Measurements from ENCODE around the gene TSPAN18. TPM values are rescaled to one million over a fixed set of nuclear protein-coding genes. Genes with fewer than 3 reads are reported as not detected.

The TSPAN18 gene
- total RNA-seq, 1 donor from 2014 or later = 31.5 TPM

- peak in 1 of 2 donors; percentile 23 for DNase-seq (ENCODE audit: low read depth in 2 of 2)
Observed at GRCh38 chr11:44913502-44913901, 186.7 kb downstream of the TSPAN18 start.

DNA sequence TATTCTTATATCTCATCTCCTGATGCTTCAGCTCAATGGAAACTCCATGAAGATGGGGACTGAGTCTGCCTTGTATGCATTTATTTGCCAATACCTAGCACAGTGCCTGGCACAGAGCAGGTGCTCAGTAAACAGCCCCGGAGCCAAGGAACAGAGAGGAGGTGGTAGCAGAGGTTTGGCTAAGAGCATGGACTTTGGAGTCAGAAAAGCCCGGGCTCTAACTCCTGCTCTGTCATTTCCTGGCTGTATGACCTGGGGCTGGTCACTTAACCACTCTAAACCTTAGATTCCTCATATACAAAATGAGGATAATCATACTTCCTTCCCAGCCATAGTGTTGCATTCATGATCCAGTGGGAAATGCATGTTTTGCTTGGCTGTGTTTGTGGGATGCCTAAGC is 187.3 kb downstream of the TSPAN18 start:
- DNase-seq (ENCODE audit: low read depth in 2 of 2) = peak in 1 of 2 donors; percentile 17

- DNase-seq (ENCODE audit: low read depth in 2 of 2) = no peak
Observed at GRCh38 chr11:44915004-44915403, 188.2 kb downstream of the TSPAN18 start.

GRCh38 chr11:44915621-44916020 is 188.9 kb downstream of the TSPAN18 start:
- peak in 1 of 2 donors; percentile 13 for DNase-seq (ENCODE audit: low read depth in 2 of 2)

DNA sequence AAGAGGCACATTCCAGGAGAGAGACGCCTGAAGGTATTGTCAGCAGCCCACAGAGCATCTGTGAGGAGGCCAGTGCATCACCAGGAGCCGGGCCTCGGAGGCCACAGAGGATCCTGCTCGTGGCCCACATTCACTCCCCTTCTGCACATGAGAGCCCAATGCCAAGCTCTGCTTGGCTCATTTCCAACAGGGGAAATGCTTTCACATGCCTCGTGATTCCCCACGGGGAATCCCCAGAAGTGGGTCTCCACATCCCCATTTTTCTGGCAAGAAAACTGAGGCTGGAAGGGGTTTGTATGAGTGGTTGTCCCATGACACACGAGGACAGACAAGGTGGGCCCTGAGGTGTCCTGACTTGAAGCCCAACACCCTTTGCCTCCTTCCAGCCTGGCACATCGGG is 189.6 kb downstream of the TSPAN18 start:
- peak in 1 of 2 donors; percentile 65 for DNase-seq (ENCODE audit: low read depth in 2 of 2)

DNA sequence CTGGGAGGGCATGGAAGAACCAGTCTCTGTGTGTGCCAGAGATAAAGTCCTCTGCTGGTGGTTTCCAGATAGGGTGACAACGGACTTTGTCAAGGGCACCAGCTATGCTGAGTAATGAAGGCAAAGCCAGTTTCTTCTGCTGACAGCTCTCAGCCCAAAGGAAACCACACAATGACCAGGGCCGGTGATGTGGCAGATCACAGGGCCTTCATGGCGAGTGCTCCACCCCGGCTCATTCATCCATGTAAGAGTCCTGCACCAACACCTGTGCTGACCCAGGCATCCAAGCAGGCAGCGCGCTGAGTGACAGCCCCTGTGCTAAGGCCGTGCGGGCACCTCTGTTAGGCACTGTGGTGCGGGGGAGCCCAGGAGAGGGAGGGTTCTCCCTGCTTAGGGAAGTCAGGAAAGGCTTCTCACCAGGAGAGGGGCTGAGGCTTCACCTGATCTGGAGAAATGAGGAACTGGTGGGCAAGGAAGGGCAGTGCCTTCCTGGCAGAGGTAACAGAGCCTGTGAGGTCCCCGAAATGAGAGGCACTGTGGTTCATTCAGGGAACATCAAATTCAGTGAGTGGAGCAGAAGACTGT is 190.1 kb downstream of the TSPAN18 start:
- no peak for DNase-seq (ENCODE audit: low read depth in 2 of 2)

- DNase-seq (ENCODE audit: low read depth in 2 of 2) = no peak
Observed at GRCh38 chr11:44917741-44918140, 191.0 kb downstream of the TSPAN18 start.

GRCh38 chr11:44920451-44920850 is 193.7 kb downstream of the TSPAN18 start:
- no peak for DNase-seq (ENCODE audit: low read depth in 2 of 2)

GRCh38 chr11:44923115-44923514 is 196.4 kb downstream of the TSPAN18 start:
- no peak for DNase-seq (ENCODE audit: low read depth in 2 of 2)

DNA sequence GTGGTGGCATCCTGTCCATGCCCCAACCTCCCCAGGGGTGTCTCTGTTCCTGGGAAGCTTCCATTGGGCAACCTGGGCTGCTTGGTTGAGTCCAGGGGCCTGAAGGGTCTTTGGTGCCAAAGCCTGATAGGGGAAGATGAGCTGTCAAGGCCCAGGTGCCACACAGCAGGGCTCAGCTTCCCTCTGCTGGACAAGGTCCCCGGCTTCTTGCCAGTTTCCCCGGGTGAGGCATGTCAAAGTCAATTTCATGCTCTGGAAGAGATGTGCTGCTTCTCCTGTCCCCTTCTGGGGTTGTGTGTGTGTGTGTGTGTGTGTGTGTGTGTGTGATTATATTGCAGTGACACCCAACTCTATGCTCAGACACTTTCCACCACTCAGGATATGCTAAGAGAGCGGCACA is 197.0 kb downstream of the TSPAN18 start:
- no peak for DNase-seq (ENCODE audit: low read depth in 2 of 2)

- DNase-seq (ENCODE audit: low read depth in 2 of 2) = no peak
Observed at GRCh38 chr11:44926036-44926435, 199.3 kb downstream of the TSPAN18 start.

DNA sequence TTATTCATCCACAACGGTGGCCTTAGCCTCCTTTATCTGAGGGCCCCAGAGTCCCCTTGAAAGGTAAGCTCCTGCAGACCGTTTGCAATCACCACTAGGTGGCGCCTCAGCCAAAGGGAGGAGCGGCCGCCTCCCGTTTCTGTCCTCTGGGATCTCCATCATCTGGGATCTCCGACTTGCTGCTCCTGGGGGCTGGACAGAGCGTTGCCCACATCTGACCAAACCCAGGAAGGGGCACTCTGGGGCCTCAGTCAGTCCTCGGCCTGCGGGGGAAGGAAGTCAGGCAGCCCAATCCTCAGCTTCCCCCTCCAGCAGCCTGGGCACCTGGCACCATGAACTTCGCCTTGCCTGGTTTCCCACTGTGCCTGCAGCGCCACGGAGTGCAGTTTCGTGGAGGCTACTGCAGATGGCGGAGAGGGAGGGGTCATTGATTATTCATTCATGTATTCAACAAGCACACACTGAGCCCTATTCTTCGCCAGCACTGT is 200.5 kb downstream of the TSPAN18 start:
- peak; percentile 74 to 77 for DNase-seq (ENCODE audit: low read depth in 2 of 2)

- DNase-seq (ENCODE audit: low read depth in 2 of 2) = no peak
Observed at GRCh38 chr11:44928144-44928543, 201.4 kb downstream of the TSPAN18 start.

DNA sequence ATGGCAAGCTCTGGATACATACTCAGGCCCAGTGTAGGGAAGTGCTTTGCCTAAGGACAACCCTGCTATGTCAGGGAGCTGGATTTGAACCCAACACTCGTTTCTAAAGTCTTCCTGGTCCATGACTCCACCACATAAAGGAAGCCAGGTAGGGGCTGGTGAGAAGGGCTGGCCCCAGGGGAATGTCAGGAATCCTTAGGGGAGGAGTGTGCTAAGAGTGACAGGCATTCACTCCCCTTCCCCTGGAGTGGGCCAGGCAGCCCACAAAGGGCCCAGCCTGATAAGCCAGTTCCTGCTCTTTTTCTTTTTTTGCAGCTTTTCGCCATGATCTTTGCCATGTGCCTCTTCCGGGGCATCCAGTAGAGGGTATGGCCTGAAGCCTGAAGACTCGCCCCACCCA is 202.1 kb downstream of the TSPAN18 start:
- DNase-seq (ENCODE audit: low read depth in 2 of 2) = no peak

GRCh38 chr11:44930588-44931302 is 204.0 kb downstream of the TSPAN18 start:
- DNase-seq (ENCODE audit: low read depth in 2 of 2) = no peak

- no peak for DNase-seq (ENCODE audit: low read depth in 2 of 2)
Observed at GRCh38 chr11:44931466-44931865, 204.7 kb downstream of the TSPAN18 start.

DNA sequence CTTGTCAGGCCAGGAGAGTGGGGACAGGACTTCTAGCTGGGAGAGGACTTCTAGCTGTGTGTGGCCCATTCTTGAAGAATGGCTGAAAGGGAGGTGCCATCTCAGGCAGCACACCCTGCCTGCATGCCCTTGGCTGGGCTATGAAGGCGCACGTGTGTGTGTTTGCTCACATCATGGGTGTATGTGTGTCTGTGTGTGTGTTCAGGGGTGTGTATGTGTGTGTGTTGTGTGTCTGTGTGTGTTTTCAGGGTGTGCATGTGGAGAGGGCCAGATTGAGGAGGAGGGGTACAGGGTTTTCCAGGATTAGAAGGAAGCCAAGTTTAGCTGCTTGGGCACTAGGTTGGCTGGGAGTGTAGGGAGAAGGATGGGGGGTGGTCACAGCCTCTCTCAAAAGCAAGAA is 207.3 kb downstream of the TSPAN18 start:
- DNase-seq (ENCODE audit: low read depth in 2 of 2) = no peak

DNA sequence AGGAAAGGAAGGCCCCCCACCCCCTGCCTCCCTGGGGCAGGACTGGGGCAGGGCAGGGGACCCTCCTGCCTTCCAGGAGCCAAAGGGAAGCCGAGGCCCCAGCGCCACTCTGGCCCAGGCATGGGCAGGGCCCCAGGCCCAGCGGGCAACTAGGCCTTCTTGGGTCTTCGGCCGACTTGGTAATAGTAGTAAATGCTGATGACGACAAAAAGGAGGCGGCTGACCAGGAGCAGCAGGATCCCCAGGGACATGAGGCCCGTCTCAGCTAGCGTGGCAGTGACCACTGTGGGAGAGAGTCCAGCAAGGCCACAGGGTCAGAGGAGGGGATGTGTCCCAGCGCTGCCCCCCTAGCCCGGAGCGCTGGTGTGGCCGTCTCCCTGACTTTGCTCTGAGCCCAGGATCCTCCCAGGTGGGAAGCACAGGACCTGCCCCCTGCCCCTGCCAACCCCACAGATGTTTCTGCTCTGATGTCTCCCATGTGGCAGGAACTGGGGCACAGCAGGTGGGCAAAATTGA is 208.0 kb downstream of the TSPAN18 start:
- DNase-seq (ENCODE audit: low read depth in 2 of 2) = no peak

GRCh38 chr11:44936525-44936924 is 209.8 kb downstream of the TSPAN18 start:
- peak; percentile 82 to 85 for DNase-seq (ENCODE audit: low read depth in 2 of 2)

- no peak for DNase-seq (ENCODE audit: low read depth in 2 of 2)
Observed at GRCh38 chr11:44936951-44937543, 210.3 kb downstream of the TSPAN18 start.

GRCh38 chr11:44938066-44938691 is 211.4 kb downstream of the TSPAN18 start:
- no peak for DNase-seq (ENCODE audit: low read depth in 2 of 2)
